HG02571 (cell line): ENCODE data around the gene MCAT.

Experiments used
- ATAC-seq: cut with Tn5 transposase; IDR thresholded peaks from one replicate; pipeline ENCODE4 v1.9.1; 2021; ENCODE audit warnings: mild to moderate bottlenecking, moderate library complexity; ENCODE audit not compliant: unreplicated experiment

Gene MCAT

DNA sequence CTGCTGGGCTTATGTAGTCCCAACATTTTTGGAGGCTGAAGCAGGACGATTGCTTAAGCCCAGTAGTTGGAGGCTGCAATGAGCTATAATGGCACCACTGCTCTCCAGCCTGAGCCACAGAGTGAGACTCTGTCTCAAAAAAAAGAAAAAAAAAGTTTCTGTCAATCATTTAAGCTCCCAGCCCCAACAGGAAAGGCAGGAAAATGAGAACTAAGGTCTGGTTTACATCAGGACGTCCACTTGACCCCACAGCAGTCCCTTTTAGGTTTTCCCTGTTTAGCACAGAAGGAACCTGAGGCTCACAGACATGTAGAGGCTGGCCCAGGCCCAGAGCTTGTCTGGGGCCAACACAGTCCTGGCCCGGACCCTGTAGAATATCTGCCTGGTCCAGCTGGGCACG is 44.8 kb downstream of the MCAT start:
- no peak for ATAC-seq

DNA sequence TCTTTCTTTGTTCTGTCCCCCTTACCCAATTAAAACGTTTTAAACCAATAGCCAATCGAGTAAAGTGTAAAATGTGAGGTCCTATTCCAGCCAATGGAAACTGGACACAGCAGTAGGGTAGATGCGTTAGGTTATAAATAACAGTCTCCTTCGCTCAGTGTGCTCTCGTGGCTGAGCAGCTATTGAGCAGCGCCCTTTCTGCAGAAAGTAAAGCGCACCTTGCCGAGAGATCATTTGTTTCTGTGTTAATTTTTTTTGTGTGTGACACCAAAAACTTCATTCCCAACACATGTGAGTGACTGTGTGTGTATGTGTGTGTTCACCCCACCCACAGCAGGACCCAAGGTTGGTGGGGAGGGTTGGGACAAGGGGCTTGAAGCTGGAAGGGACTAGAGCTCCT is 46.8 kb downstream of the MCAT start:
- ATAC-seq, result no peak

DNA sequence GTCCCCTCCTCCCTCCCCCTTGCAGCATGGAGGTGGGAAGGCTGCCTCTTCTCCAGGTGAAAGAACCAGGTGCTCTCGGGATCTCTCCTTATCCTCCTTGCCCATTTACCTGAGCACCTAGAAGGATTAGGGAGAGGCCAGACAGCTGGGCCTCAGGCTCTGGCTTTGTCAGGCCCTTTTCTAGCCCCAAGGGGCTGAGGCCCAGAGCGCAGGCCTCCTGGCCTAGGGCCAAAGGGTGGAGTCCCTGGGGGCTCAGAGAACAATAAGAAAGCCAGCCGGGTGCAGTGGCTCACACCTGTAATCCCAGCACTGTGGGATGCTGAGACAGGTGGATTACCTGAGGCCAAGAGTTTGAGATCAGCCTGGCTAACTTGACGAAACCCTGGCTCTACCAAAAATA is 48.6 kb downstream of the MCAT start:
- no peak for ATAC-seq

DNA sequence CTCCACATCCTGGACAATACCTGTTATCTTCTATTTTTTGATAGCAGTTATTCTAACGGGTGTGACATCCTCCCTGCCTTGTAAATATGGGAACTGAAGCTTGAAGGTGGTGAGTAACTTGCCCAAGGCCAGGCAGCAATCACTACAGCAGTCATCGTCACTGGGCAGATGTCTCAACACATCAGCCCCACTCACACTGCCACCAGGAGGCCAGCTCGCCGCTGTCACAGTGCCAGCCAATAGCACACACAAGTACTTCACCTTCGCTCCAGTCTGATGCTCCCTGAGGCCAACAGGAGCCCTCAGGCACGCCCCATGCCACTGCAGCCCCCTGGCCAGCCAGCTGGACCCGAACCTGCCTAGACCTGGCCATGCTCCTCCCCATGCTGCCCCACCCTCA is 49.1 kb downstream of the MCAT start:
- no peak for ATAC-seq

DNA sequence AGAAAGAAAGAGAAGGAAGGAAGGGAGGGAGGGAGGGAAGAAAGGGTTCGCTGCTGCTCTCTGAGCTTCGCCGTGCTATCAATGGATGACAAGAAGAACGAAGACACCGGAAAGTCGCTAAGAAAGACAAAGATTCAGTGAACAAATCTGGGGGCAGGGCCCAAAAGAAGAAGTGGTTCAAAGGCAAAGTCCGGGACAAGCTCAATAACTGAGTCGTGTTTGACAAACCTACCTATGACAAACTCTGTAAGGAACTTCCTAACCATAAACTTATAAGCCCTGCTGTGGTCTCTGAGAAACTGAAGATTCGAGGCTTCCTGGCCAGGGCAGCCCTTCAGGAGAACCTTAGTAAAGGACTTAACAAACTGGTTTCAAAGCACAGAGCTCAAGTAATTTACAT is 51.1 kb downstream of the MCAT start:
- ATAC-seq, result no peak

DNA sequence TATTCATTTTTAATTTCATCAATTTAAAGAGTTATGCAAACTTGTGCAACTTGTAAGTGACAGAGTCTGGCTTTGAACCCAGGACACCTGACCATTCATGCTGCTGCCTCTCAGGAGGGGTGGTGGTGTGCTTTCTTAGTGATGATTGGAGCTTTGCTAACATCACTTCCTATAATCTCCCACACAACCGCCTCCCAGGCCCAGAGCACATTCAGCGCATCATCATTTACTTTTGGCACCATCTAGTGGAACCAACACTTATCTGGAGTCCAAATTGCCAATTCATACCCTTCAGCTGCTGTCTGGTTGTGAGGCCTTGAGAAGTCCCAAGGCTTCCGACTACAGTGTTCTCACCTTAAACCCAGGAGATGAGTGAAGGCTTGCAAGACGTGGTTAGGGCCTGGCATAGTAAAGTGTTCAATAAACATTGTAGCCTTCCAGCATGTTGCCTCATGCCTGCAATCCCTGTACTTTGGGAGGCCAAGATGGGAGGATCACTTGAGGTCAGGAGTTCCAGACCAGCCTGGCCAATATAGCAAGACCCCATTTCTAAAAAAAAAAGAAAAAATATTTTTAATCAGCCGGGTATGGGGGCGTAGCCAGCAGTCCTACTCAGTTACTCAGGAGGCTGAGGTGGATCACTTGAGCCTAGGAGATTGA is 52.9 kb downstream of the MCAT start:
- ATAC-seq, result no peak

DNA sequence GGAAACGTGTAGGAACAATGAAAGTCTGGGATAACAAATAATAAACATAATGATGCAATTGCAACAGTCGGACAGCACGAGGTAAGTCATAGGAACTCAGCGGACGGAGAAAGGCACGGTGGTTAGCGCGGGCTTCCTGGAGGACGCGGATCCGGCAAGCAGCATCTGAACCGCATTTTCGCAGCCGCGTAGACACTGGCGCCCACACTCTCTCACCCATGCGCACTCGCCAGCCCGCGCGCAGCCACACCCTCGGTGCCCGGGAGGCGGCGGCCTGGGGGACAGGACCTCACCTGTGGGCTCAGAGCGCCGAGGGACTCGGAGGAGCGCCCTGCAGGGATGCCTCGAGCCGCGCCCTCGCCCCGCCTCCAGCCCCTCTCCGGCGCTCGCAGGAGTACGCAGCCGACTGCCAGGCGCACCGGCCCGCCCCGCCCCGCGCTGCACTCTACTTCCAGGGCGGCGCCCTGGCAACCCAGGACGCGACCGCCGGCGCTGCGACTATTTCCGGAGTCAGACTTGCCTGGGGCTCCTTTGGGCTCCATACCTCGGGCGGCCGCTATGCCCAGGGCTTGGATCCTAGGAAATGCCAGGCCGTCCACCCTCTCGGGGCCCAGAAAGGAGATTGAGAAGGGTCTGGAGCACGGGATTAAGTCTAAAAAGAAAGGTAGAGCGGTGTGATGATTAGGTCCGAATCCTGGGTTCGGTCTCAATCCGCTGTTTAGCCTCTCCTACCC is 54.0 kb downstream of the MCAT start, which contains the start of gene TTLL1:
Gene TTLL1 (minus strand): TSS at position 408 of the 734 bp plus-strand sequence. CDS start 13,805 bp downstream, outside the sequence.
- peak; percentile 64 for ATAC-seq

DNA sequence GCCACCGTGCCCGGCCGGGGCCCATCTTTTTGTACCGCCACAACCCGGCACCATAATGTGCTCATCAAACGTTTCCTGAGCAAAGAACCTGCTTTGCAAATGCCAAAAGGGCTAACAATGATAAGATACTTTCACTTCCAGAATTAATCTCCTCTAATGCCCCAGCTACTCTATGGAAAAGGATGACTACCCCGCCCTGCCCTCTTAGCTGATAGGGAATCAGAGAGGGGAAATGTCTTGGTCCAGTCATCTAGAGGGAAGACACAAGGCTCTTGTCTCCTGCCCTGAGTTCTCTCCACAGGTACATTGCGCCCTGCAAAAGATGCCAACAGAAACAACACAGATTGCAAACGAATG is 54.6 kb downstream of the MCAT start:
- no peak for ATAC-seq

DNA sequence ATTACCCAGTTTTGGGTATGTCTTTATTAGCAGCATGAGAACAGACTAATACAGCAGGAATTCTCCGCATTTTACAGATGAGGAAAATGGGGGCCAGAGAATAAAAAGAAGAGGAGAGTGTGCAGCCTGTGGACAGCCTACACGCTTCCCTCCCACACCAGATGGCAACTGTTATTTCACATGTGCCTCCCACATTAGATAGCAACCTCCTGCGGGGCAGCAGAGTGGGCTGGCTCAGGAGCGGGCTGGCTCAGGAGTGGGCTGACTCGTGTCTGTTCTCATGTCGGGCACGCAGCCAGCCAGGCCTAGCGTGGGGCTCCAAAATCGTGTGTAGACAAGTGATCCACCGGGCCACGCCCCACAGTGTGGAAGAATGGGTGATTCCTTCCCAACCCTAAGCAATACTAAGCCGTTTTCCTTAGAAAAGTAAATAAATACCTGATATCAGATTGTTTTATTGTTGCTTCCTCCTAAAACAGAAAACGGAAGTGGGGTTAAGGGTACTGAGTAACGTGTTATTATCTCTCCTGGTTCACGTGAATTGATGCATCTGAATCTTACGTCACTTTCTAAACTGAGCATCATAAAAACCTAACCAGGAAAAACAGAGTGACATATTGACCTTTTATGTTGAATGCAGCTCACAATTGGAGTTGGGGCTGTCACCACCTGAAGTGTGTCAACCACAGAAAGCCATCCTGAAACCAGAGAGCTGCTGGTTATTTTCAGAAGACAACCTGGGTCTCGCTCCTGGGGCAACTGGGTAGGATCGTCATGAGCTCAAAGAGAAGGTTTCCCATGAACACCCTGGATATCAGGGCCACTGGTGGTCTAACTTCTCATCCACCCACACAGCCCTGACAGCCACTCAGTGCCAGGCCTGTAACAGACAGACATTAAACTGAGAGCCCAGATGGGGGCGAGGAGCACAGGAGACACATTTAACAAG is 57.3 kb downstream of the MCAT start:
- ATAC-seq, result no peak
